SK-N-MC (cell line): ENCODE data around the gene LRMDA.

ENCODE experiments used
- EZH2 ChIP-seq: fragments of 200-600 bp; sonication (generic); IDR thresholded peaks from one replicate; pipeline ENCODE4 v1.6.1; 2017; ENCODE audit warnings: antibody characterized with exemption
- FOXP2 ChIP-seq: optimal IDR thresholded peaks from 2 replicates; pipeline ENCODE3; 2011; ENCODE audit warnings: mild to moderate bottlenecking, moderate library complexity; ENCODE audit not compliant: insufficient read depth; ENCODE audit errors: extremely low read length, control extremely low read depth
- POLR2AphosphoS5 ChIP-seq: IDR thresholded peaks from 2 replicates; pipeline ENCODE4 v1.6.1; 2012; ENCODE audit warnings: mild to moderate bottlenecking, low read depth, low read length, borderline replicate concordance

DNA sequence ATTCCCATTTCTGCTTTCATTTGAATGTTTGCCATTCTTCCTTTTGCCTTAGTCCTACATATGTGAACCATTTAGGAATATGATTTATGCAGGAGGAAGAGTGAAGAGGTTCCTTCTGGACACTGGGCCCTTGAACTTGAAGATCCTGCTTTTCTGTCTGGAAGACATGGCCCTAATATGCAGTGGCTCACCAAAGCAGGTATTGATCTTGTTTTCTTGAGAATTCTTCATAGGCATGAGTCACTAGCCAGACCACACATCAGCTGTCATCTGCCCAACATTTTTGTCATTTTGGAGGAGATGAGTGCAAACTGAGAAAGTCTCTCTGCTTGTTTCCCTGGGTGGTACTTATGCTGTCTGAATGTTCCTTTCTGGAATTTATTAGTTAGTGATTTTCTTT is 382.6 kb downstream of the LRMDA start:
- TF ChIP-seq EZH2 (no peak), POLR2AphosphoS5 (no peak), FOXP2 (no peak)
